ENCODE data around the gene SIRPB2.

Gene SIRPB2

DNA sequence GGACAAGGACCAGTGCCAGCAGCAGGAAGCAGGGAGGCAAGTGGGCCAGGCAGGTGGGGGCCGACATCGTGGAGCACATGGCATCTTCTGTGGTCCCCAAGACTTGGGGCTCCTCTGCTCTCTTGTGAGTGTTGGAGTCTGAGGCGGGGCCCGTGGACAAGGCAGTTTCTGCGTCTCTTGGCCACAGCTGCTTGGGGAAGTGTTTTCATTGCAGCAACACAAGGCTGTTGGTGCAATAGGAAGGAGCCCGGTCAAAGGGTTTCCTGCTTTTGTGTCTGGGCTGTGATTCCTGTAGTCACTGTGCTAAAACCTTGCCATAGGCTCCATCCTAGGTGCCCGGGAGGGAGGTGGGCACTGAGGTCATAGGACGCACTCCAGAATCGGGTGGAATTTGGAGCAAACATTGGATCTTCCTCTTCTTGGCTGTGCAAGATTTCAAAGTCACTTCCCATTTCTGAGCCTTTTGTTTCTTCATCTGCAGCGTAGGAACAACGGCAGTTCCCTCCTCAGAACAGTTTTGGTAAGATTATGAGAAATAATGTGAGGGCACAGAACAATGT is at the start of gene SIRPB2:
SIRPB2 (minus strand) TSS at position 140 of the 560 bp plus-strand sequence; CDS start at position 79, 61 bp downstream.
- no peak within 1 kb of the TSS for H3K4me3 ChIP-seq (ENCODE audit: control insufficient read depth, low read depth, low read length)
- TF ChIP-seq, protein P1, sequence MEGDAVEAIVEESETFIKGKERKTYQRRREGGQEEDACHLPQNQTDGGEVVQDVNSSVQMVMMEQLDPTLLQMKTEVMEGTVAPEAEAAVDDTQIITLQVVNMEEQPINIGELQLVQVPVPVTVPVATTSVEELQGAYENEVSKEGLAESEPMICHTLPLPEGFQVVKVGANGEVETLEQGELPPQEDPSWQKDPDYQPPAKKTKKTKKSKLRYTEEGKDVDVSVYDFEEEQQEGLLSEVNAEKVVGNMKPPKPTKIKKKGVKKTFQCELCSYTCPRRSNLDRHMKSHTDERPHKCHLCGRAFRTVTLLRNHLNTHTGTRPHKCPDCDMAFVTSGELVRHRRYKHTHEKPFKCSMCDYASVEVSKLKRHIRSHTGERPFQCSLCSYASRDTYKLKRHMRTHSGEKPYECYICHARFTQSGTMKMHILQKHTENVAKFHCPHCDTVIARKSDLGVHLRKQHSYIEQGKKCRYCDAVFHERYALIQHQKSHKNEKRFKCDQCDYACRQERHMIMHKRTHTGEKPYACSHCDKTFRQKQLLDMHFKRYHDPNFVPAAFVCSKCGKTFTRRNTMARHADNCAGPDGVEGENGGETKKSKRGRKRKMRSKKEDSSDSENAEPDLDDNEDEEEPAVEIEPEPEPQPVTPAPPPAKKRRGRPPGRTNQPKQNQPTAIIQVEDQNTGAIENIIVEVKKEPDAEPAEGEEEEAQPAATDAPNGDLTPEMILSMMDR (IDR thresholded peaks at IDR 0.05; ENCODE audit: control insufficient read depth, insufficient read depth, low read depth, low read length, missing control alignments) = no peak
- DNase-seq (ENCODE audit: low read depth) = no peak

DNA sequence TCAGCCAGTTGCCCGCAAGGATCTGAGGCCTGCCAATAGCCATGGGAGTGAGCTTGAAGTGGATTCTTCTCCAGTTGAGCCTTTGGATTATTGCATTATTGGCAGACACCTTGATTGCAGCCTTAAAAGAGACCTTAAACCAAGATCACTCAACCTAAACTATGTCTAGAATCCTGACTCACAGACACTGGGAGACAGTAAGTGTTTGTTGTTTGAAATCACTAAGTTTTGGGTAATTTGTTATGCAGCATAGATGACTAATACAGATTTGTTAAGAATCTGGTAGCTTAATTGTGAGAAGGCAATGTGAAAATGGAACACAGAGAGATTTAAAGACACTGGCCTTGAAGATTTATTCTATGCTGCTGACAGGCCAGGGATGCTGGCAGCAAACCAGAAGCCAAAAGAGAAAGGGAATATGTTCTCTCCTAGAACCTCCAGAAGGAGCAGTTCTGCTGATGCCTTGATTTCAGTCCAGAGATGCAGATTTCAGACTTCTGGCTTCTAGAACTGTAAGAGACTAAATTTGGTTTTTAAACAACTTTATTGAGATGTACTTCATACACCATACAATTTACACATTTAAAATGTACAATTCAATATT is 48.7 kb upstream of the SIRPB2 start:
- TF ChIP-seq, protein P1 (IDR thresholded peaks at IDR 0.05; ENCODE audit: control insufficient read depth, insufficient read depth, low read depth, low read length, missing control alignments) = no peak
- no peak for DNase-seq (ENCODE audit: low read depth)

DNA sequence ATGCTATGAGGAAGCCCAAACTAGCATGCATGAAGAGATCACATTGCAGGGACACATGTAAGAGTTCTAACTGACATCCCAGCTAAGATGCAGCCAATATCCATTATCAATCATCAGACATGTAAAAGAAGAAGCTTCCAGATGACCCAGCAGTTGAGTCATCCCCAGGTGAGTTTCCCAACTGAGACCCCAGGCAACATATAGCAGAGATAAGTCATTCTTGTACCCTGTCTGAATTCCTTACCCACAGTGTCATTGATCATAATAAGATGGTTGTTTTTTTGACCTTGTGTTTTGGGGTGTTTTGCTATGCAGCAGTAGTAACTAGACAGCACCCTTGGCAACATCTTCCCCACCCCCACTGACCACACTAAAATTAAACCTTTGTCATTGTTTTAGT is 47.4 kb upstream of the SIRPB2 start:
- TF ChIP-seq, protein P1 (IDR thresholded peaks at IDR 0.05; ENCODE audit: control insufficient read depth, insufficient read depth, low read depth, low read length, missing control alignments) = no peak
- no peak for DNase-seq (ENCODE audit: low read depth)
- H3K4me3 ChIP-seq (ENCODE audit: control insufficient read depth, low read depth, low read length) = no peak overlapping the region

More for the DNA sequence above, 48.7 kb upstream of the SIRPB2 start:
- no peak overlapping the region for H3K4me3 ChIP-seq (ENCODE audit: control insufficient read depth, low read depth, low read length)

DNA sequence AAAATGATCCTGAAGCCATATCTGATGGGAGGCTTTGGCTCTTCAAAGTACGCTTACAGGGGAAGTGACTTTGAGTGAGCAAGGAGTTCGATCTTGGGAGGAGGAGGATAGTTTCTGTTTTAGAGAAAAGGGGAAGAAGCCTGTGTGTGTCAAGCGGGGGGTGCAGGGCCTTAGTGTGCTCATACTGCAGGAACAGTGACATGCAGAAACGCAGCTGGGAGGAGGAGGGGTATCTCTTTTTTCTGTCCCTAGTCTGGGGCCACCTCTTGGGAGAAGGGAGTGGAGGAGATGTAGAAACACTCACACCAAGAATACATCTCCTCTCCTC is 46.5 kb upstream of the SIRPB2 start:
- H3K4me3 ChIP-seq (ENCODE audit: control insufficient read depth, low read depth, low read length) = no peak overlapping the region
- TF ChIP-seq, protein P1 (IDR thresholded peaks at IDR 0.05; ENCODE audit: control insufficient read depth, insufficient read depth, low read depth, low read length, missing control alignments) = no peak
- no peak for DNase-seq (ENCODE audit: low read depth)

DNA sequence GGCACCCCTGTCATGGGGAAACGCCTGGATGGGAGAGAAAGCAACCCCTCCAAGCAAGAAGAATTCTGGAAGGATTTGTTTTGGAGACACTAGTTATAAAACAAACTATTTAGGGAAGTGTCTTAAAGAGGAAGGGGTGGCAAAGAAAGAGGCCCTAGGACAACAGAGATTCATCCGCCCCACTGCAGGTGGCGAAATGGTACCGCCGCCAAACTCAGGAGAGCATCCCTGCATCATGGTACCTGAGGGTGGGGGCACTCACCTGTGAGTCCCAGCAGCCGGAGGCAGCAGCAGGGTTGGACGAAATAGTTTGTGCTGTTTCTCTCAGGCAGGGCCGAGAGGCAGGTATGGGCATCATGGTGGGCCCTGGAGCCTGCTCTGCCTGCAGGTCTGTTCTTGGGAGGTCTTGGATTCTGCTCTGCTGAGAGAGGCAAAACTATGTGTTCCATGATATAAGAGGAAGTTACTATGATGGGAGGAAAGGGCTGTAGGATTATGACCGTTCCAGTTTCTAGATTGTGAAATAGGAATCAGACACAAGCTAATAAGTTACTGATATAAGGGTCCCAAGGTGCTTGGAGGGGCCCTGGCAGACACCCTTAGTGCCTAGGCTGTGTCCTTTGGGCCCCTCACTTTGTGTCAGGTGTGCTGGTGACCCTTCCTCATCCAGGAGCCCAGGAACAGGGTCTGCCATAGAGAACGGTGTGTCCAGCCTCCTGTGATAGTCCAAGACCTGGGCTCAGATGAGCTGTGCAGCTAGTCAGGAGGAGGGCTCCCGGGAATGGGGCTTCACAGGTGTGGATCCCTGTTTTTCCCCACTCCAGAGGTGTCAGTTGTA is 45.9 kb upstream of the SIRPB2 start:
- TF ChIP-seq, protein P1 (IDR thresholded peaks at IDR 0.05; ENCODE audit: control insufficient read depth, insufficient read depth, low read depth, low read length, missing control alignments) = no peak
- H3K4me3 ChIP-seq (ENCODE audit: control insufficient read depth, low read depth, low read length) = no peak overlapping the region
- DNase-seq (ENCODE audit: low read depth) = no peak

DNA sequence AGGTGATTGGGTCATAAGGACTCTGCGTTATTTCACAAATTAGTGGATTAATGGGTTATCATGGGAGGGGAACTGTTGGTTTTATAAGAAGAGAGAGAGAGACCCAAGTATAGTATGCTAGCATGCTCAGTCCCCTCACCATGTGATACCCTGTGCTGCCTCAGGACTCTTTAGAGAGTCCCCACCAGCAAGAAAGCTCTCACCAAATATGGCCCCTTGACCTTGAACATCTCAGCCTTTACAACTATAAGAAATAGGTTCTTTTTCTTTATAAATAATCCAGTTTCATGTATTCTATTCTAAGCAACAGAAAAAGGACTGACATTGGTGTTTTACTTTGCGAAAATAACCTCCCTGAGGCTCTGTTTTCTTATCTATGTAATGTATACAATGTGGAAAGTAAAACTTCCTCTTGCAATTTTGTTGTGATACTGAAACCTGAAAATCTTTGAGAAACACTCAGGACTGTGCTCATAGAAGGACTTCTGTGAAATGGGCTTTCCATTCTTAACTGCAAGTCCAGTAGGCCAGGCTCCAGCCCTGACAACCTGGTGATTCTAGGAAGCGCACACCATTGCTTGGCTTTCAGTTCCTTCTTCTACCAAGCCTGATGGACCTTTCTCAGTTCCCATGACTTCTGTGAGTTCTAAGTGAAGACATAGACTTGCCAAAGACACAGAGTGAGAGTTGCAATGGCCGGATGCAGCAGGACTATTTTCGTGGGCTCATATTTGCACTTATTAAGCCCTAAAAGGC is 44.4 kb upstream of the SIRPB2 start:
- TF ChIP-seq, protein P1 (IDR thresholded peaks at IDR 0.05; ENCODE audit: control insufficient read depth, insufficient read depth, low read depth, low read length, missing control alignments) = no peak
- DNase-seq (ENCODE audit: low read depth) = no peak
- no peak overlapping the region for H3K4me3 ChIP-seq (ENCODE audit: control insufficient read depth, low read depth, low read length)
